GM06990 (cell line): ENCODE results near the gene OBP2A.

Experiments used
- DNase-seq: peaks from one replicate; pipeline ENCODE4 v3.0.0-alpha.2; 2011; ENCODE audit not compliant: insufficient read length; ENCODE audit errors: extremely low read depth
- H3K27me3 ChIP-seq: replicated peaks from 2 replicates; pipeline ENCODE4 v1.6.0; 2011; ENCODE audit warnings: low read length; ENCODE audit not compliant: control insufficient read depth, insufficient read depth
- H3K36me3 ChIP-seq: 2 replicates; pipeline ENCODE4 v1.5.1; 2011; ENCODE audit warnings: low read length; ENCODE audit not compliant: control insufficient read depth, insufficient read depth
- H3K4me3 ChIP-seq: replicated peaks from 2 replicates; pipeline ENCODE4 v1.5.1; 2011; ENCODE audit warnings: low read depth, mild to moderate bottlenecking, control low read depth, low read length
- TF ChIP-seq, protein P1 (sequence below): IDR thresholded peaks from 2 replicates; pipeline ENCODE4 v1.5.1; 2011; ENCODE audit warnings: low read length, control low read depth, mild to moderate bottlenecking, inconsistent platforms; ENCODE audit not compliant: insufficient read depth, poor library complexity, severe bottlenecking

Gene OBP2A

DNA sequence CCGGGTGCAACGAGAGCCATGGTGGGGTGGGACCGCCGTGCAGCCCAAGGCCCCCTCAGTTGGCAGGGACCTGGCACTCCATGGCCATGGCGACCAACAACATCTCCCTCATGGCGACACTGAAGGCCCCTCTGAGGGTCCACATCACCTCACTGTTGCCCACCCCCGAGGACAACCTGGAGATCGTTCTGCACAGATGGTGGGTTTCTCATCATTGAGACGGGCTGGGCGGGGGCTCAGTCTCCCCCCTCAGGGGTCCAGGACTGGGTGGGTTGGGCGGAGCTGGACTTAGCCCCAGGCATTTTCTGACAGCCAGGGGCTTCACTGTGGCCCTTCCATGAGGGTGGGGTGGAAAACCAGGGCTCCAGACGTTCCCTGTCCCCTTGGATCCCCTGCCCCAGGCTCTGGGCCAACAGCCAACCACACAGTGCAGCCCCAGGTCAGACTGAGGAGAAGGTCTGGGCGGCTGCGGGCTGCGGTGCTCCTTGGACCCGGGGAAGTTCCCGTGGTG lies 16.4 kb downstream of the OBP2A start:
- no peak for DNase-seq
- H3K27me3 ChIP-seq: no peaks in the 10 kb centered on the region; the same call in 1 of the 2 replicates
- H3K36me3 ChIP-seq: no peaks in the 10 kb centered on the region
- TF ChIP-seq, protein P1, sequence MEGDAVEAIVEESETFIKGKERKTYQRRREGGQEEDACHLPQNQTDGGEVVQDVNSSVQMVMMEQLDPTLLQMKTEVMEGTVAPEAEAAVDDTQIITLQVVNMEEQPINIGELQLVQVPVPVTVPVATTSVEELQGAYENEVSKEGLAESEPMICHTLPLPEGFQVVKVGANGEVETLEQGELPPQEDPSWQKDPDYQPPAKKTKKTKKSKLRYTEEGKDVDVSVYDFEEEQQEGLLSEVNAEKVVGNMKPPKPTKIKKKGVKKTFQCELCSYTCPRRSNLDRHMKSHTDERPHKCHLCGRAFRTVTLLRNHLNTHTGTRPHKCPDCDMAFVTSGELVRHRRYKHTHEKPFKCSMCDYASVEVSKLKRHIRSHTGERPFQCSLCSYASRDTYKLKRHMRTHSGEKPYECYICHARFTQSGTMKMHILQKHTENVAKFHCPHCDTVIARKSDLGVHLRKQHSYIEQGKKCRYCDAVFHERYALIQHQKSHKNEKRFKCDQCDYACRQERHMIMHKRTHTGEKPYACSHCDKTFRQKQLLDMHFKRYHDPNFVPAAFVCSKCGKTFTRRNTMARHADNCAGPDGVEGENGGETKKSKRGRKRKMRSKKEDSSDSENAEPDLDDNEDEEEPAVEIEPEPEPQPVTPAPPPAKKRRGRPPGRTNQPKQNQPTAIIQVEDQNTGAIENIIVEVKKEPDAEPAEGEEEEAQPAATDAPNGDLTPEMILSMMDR: no peak
- H3K4me3 ChIP-seq: no peak overlapping the region

DNA sequence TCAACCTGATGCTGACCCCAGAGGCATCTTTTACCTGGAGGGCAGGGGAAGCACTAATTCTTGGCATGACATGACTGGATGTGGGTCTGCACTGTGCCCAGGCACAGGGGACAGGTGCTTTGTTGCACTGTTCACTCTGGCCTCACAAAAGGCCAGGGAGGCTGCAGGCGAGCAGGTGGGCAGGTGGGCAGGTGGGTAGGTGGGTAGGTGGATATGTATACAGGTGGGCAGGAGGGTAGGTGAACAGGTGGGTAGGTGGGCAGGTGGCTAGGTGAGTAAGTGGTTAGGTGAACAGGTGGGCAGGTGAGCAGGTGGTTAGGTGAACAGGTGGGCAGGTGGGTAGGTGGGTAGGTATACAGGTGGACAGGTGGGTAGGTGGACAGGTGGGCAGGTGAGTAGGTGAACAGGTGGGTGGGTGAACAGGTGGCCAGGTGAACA lies 17.1 kb downstream of the OBP2A start:
- Histone ChIP-seq H3K4me3 (no peak overlapping the region), H3K27me3 (no peaks in the 10 kb centered on the region; the same call in 1 of the 2 replicates), H3K36me3 (no peaks in the 10 kb centered on the region)
- no peak for DNase-seq
- TF ChIP-seq, protein P1: no peak

DNA sequence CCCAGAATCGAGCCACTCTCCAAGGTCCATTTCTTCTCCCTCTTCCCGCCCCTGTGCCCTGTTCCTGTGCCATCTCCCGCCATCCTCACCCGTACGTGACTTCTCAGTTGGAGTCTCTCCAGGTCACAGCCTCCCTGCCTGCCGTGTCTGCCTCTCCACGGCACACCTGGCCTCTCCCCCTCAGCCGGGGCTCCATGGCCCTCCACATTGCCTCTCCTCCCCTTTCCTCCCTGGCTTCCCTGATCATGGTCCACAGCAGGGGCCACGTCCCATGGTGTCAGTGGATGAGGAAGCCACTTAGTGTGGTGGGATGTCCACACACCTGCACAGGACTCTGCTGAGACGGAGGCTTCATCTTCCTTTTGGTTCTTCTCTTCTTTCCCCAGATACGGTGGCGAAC lies 17.9 kb downstream of the OBP2A start:
- H3K36me3 ChIP-seq: no peaks in the 10 kb centered on the region
- no peaks in the 10 kb centered on the region; the same call in 1 of the 2 replicates for H3K27me3 ChIP-seq
- no peak for DNase-seq
- no peak overlapping the region for H3K4me3 ChIP-seq
- TF ChIP-seq, protein P1: no peak

DNA sequence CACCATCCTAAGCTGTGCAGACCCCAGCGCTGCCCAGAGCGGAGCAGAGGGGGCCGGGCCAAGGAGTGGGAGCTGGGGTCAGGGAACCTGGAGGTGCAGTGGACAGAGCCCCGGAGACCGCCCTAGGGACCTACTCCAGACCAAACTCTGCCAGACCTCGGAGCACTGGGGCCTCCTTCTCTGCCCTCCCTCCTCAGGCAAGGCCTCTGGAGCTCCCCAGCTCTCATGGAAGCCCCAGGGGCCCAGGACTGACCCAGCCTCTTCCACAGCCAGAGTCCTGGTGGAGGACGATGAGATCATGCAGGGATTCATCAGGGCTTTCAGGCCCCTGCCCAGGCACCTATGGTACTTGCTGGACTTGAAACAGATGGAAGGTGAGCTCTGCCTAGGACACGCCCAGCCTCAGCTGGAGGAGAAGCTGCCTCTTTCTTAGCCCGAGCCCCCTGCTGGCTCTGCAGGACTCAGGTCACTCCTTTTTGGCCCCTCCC lies 19.3 kb downstream of the OBP2A start:
- Histone ChIP-seq H3K36me3 (no peaks in the 10 kb centered on the region), H3K4me3 (no peak overlapping the region), H3K27me3 (no peaks in the 10 kb centered on the region; the same call in 1 of the 2 replicates)
- TF ChIP-seq, protein P1: no peak
- no peak for DNase-seq

DNA sequence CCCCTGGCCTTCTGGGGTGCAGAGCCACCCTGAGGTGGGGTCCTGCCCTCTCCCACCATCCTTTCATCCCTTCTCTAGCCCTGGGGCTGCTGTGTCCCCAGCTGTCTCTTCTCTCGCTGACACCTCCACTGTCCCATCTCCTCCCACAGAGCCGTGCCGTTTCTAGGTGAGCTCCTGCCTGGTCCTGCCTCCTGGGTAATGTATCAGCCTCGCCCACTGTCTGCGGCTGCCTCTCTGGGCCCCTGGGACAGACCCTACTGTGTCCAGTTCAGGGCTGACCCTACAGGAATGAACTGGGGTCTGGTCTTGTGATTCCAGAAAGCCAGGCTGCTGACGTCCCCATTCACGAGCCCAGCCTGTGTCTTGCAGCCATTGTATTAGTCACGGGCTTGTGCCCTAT lies 19.7 kb downstream of the OBP2A start:
- no peak for DNase-seq
- TF ChIP-seq, protein P1: no peak
- no peaks in the 10 kb centered on the region for H3K36me3 ChIP-seq
- no peak overlapping the region for H3K4me3 ChIP-seq
- no peaks in the 10 kb centered on the region; the same call in 1 of the 2 replicates for H3K27me3 ChIP-seq

DNA sequence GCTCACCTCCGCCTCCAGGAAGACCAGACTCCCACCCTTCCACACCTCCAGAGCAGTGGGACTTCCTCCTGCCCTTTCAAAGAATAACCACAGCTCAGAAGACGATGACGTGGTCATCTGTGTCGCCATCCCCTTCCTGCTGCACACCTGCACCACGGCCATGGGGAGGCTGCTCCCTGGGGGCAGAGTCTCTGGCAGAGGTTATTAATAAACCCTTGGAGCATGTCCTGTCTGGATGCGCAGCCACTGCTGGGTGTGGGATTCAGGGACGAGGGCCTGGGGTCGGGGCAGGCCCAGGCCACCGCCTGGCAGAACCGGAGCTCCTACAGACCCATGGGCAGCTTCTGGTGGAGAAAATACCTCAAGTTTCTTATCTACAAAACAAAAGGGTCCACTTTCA lies 20.6 kb downstream of the OBP2A start:
- TF ChIP-seq, protein P1: no peak
- no peaks in the 10 kb centered on the region for H3K27me3 ChIP-seq

More for the DNA sequence above, 20.6 kb downstream of the OBP2A start:
- no peak for DNase-seq
- Histone ChIP-seq H3K4me3 (no peak overlapping the region), H3K36me3 (no peaks in the 10 kb centered on the region)
